Heart left ventricle (tissue), 16 donors: ENCODE results near the gene FMO1. TPM values are rescaled to one million over a fixed set of nuclear protein-coding genes. Genes with fewer than 3 reads are reported as not detected.

Experiments used
- ATAC-seq, 4 donors: fragments of 200-7000 bp; cut with Tn5 transposase; one replicate each; pipeline ENCODE4 v1.9.1; 2020 to 2022; ENCODE audit warnings: moderate library complexity in 4 of 4, mild to moderate bottlenecking in 3 of 4, moderate number of reproducible peaks in 1 of 4
- DNase-seq, 5 donors: peaks; one replicate each; pipeline ENCODE4 v3.0.0-alpha.2; 2020
- H3K27ac ChIP-seq, 12 donors: fragments of 200-600 bp; sonication (generic) in 4 of 12; one replicate each; pipeline versions ENCODE4 v1.5.0 to v1.8.0; 2016 to 2022; ENCODE audit warnings: mild to moderate bottlenecking in 2 of 12
- H3K27me3 ChIP-seq, 9 donors: fragments of 200-600 bp; sonication (generic) in 2 of 9; one replicate each; pipeline versions ENCODE4 v1.5.1 to v1.8.0; 2016 to 2022; ENCODE audit warnings: mild to moderate bottlenecking in 3 of 9
- H3K36me3 ChIP-seq, 9 donors: fragments of 200-600 bp; sonication (generic) in 2 of 9; one replicate each; pipeline versions ENCODE4 v1.5.0 to v1.8.0; 2018 to 2022; ENCODE audit warnings: mild to moderate bottlenecking in 2 of 9
- H3K4me1 ChIP-seq, 12 donors: fragments of 200-600 bp; sonication (generic) in 4 of 12; one replicate each; pipeline versions ENCODE4 v1.5.0 to v1.8.0; 2016 to 2022; ENCODE audit warnings: mild to moderate bottlenecking in 3 of 12
- H3K4me3 ChIP-seq, 12 donors: fragments of 200-600 bp; sonication (generic) in 4 of 12; one replicate each; pipeline versions ENCODE4 v1.5.0 to v1.8.0; 2017 to 2022; ENCODE audit warnings: mild to moderate bottlenecking in 9 of 12, moderate library complexity in 4 of 12
- H3K9me3 ChIP-seq, 12 donors: fragments of 200-600 bp; sonication (generic) in 4 of 12; one replicate each; pipeline versions ENCODE4 v1.5.0 to v1.8.0; 2016 to 2022; ENCODE audit warnings: mild to moderate bottlenecking in 1 of 12
- POLR2A ChIP-seq, 2 donors: fragments of 450-650 bp; IDR thresholded peaks; one replicate each; pipeline ENCODE4 v1.6.1; 2017; ENCODE audit warnings: antibody characterized with exemption in 2 of 2, mild to moderate bottlenecking in 2 of 2, moderate library complexity in 2 of 2
- WGBS, 4 donors: extraction: QIAGEN DNeasy Blood & Tissue Kit in 2 of 4; methylation state at CpG; one replicate each; pipeline versions ENCODE4 v1.1.5 to v1.1.7; 2013 to 2018; 5-methylcytosine and 5-hydroxymethylcytosine counted together
- intact Hi-C, 10 donors: fragments of 100-400 bp; cut with DNase I; formaldehyde crosslinking; loops; one replicate each; pipeline versions ENCODE4 v1.11.1 to v1.14.2; 2022
- polyA plus RNA-seq, 2 donors: library from polyadenylated mRNA; stranded (reverse); fragments of 200-250 nt; gene quantifications; one replicate each; pipeline ENCODE4 v1.2.3, GENCODE V29; 2013
- total RNA-seq, 9 donors: library from RNA; depleted of rRNA in 2 of 9; stranded (reverse); fragments of >200 nt in 2 of 9; fragmentation: NEBNext Ultra II Directional in 3 of 9; extraction: Animal tissue kit (Norgen Biotek cat#: 25700) in 3 of 9; gene quantifications; one replicate each; pipeline versions ENCODE4 v1.1.0 to v1.2.4, GENCODE V29; 2016 to 2023
- TF ChIP-seq, protein P1 (sequence below), 12 donors: fragments of 200-600 bp; sonication (generic) in 4 of 12; IDR thresholded peaks; one replicate each; pipeline versions ENCODE4 v1.5.0 to v1.8.0; 2018 to 2022; ENCODE audit warnings: antibody characterized with exemption in 12 of 12, mild to moderate bottlenecking in 5 of 12
- donor health status: ischemic (EF 13 %, LVEDD 7.1; RV severe dilation, severe dysfunction).
- donor health status: healthy with polysubstance abuse.
- donor health status: DM: no; HTN: yes; CAD: no.
- donor health status: DM: no; HTN: no; CAD: no.
- donor health status: ischemic (EF 25% LVEDD 6.9; RV normal size, moderate dysfunction).
- donor health status: ischemic (EF 25% LVEDD 5.7; RV mildly dilated, moderate dysfunction).
- donor health status: healthy.
- donor health status: DM: yes; HTN: yes; CAD: no.
- donor health status: ischemic (EF 35%, LVEDD 5.7; RV mildly dilated, moderate dysfunction).
- donor health status: nonischemic (EF 11% LVEDD 7.7; RV severe dilation, severe dysfunction).
- donor health status: DM: yes; HTN: yes; CAD: no.
- donor health status: PGD.
- donor health status: ischemic (EF 29% LVEDD 5.4; RV normal size, mild dysfunction).
- donor health status: nonischemic (EF 23%, LVEDD 6.1; RV moderate dilation, normal function).

FMO1 gene
- total and polyA plus RNA-seq, 11 donors, result 0.15 to 7.0 (median 0.58) TPM; not detected in 2

DNA sequence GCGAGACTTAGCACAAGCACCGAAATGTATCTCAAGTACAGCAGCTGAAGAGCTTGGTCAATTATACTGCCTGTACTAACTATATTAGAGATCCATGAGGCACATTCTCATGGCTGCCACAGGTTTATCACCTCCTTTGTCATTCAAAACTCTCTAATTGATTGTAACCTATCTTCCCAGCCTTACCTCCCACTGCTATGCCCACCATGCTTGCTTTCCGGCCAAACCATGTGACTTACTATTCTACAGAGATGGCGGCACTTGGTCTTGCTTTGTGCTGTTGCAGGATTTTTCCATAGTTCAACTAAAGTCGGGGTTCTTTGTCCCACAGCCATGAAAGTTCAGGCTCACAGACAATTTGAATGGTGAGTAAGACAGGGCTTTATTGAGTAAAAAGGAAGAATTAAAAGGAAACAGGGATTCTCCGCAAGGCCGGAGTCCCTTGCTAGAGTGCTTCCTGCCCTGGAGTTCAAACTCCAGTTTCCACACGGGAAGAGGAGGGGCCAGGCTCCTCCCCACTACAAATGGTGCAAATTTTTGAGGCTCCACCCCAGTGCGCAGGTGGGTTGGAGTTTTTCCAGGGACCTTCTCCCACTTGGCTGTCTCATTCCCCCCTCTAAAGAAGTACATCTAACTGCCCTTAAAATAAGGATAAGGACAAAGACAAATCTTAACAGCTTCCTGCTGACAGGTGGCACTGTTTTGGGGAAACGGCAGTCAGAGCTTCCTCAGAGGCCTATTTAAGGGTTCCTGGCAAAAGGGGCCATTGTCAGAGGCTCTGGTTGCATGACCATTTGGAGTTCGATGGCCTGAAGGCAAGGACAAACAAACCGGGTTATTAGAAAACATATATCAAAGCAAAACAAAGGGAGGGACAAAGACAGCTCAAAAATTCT lies 34.5 kb upstream of the FMO1 start:
- peaks cover 0 to 10% (median 0%) of the 10 kb centered on the region in 9 donors for H3K36me3 ChIP-seq
- TF ChIP-seq POLR2A (IDR thresholded peaks at IDR 0.05), result no peak
- TF ChIP-seq, protein P1, sequence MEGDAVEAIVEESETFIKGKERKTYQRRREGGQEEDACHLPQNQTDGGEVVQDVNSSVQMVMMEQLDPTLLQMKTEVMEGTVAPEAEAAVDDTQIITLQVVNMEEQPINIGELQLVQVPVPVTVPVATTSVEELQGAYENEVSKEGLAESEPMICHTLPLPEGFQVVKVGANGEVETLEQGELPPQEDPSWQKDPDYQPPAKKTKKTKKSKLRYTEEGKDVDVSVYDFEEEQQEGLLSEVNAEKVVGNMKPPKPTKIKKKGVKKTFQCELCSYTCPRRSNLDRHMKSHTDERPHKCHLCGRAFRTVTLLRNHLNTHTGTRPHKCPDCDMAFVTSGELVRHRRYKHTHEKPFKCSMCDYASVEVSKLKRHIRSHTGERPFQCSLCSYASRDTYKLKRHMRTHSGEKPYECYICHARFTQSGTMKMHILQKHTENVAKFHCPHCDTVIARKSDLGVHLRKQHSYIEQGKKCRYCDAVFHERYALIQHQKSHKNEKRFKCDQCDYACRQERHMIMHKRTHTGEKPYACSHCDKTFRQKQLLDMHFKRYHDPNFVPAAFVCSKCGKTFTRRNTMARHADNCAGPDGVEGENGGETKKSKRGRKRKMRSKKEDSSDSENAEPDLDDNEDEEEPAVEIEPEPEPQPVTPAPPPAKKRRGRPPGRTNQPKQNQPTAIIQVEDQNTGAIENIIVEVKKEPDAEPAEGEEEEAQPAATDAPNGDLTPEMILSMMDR (IDR thresholded peaks at IDR 0.05), result peak in 1 of 12 donors; percentile 7
- intact Hi-C loops, result loop anchor here in 1 of 10 donors (2.0 kb wide), 1 partner anchor 25 kb away; no protein-coding TSS in a partner anchor
- ATAC-seq (no peak), DNase-seq (no peak)
- no peaks in the 10 kb centered on the region for H3K27me3 ChIP-seq
- H3K9me3 ChIP-seq, result no peaks in the 10 kb centered on the region
- 67 to 81% (median 74%) methylated on average over 12 of the region's 12 CpGs for WGBS, 4 donors
- peaks cover 0 to 33% (median 22%) of the 10 kb centered on the region in 12 donors for H3K4me1 ChIP-seq
- H3K4me3 ChIP-seq, result no peak overlapping the region
- no peak overlapping the region for H3K27ac ChIP-seq

DNA sequence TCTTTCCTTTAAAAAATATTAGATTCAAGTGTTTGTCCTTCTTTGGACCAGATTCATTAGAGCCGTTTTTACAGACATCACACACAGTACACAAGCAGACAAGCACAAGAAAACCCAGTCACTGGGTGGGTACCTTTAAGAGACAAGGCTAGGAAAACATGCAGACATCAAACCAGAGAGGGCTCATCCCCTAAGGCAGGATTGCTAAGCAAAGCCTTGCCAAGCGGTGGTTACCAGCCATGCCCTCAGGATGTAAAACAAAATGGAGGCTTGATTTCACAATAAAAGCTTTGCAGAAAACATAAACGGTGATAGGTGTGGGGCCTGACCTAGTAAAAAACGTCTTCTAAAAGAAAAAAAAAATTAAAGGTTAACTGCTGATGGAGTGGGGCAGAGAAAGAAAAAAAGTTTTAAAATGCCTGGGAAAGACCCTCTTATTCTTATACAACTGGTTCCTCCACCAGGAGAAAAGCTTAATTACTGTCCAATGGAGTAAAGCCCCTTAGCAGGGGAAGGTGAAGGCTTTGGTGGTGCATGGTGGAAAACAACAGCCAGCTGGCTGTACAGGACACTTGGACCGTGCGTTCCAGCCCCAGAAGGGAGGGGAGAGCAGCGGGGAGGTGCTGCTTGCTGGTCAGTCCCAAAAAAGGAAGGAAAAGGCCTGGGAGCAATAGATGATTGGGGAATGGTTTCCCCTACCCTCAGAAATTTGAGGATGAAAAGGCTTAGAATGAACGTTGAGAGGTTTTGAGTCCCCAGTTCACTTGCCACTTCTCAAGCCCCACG lies 30.4 kb upstream of the FMO1 start:
- Histone ChIP-seq H3K9me3 (no peaks in the 10 kb centered on the region), H3K36me3 (no peaks in the 10 kb centered on the region), H3K4me1 (peaks cover 0 to 48% (median 21%) of the 10 kb centered on the region in 12 donors), H3K4me3 (no peak overlapping the region), H3K27ac (peak overlapping the region in 2 of 12 donors; percentile 14 to 22), H3K27me3 (no peaks in the 10 kb centered on the region)
- TF ChIP-seq POLR2A (IDR thresholded peaks at IDR 0.05), result no peak
- TF ChIP-seq, protein P1 (IDR thresholded peaks at IDR 0.05), result no peak
- WGBS, 4 donors, result 68 to 87% (median 76%) methylated on average over 9 of the region's 9 CpGs
- no peak for DNase-seq
- peak in 2 of 4 donors; percentile 16 to 42 for ATAC-seq
- intact Hi-C loops, result no loop called here

DNA sequence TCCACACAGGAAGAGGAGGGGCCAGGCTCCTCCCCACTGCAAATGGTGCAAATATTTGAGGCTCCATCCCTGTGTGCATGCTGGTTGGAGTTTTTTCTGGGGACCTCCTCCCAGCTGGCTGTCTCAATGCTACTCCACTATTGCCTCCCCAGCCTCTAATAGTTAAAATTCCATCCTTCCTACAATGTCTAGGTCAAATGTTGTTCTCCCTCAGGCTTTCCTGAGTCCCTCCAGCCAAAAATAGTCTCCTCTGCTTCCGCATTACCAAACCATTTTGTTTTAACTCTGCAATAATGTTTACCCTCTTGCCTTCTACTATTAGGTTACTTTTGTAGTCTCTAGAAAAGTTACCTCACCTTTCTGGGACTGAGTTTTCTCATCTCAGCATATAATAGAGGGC lies 29.6 kb upstream of the FMO1 start:
- peak overlapping the region in 4 of 12 donors; percentile 14 to 74 (median 40) for H3K27ac ChIP-seq
- 0 to 60% (median 28%) methylated on average over 1 of the region's 1 CpG for WGBS, 4 donors

More for the DNA sequence above, 29.6 kb upstream of the FMO1 start:
- H3K4me3 ChIP-seq, result no peak overlapping the region
- TF ChIP-seq POLR2A (IDR thresholded peaks at IDR 0.05), result no peak
- TF ChIP-seq, protein P1 (IDR thresholded peaks at IDR 0.05), result no peak
- intact Hi-C loops, result no loop called here
- peaks cover 0 to 57% (median 27%) of the 10 kb centered on the region in 12 donors for H3K4me1 ChIP-seq
- no peaks in the 10 kb centered on the region for H3K9me3 ChIP-seq
- H3K36me3 ChIP-seq, result no peaks in the 10 kb centered on the region
- H3K27me3 ChIP-seq, result no peaks in the 10 kb centered on the region
- no peak for ATAC-seq
- no peak for DNase-seq
